ENCODE data around the gene CLIP4. TPM values are rescaled to one million over a fixed set of nuclear protein-coding genes. Genes with fewer than 3 reads are reported as not detected.

CLIP4 gene
- total RNA-seq, 2 experiments from 2014 or later, result 36.8 to 39.4 TPM

GRCh38 chr2:29066997-29067605 is 48.1 kb upstream of the CLIP4 start:
- TF ChIP-seq CTCF (IDR thresholded peaks at IDR 0.05), result no peak
- no peaks in the 10 kb centered on the region for H3K36me3 Mint-ChIP-seq (ENCODE audit: low read depth)
- no peak overlapping the region for H3K27ac ChIP-seq (ENCODE audit: low read depth in 1 of 2, low read length in 2 of 2)

GRCh38 chr2:29068513-29068912 is 46.7 kb upstream of the CLIP4 start:
- H3K36me3 Mint-ChIP-seq (ENCODE audit: low read depth), result no peaks in the 10 kb centered on the region
- Histone ChIP-seq H3K27me3 (ENCODE audit: control insufficient read depth in 1 of 2, insufficient read depth in 2 of 2, low read length in 2 of 2) (no peaks in the 10 kb centered on the region), H3K4me1 (ENCODE audit: insufficient read depth, low read length) (no peaks in the 10 kb centered on the region), H3K9me3 (ENCODE audit: control insufficient read depth in 1 of 2, insufficient read depth in 1 of 2, low read length in 2 of 2) (no peaks in the 10 kb centered on the region), H3K27ac (ENCODE audit: low read depth in 1 of 2, low read length in 2 of 2) (no peak overlapping the region), H3K36me3 (ENCODE audit: insufficient read depth, low read length) (no peaks in the 10 kb centered on the region), H3K4me3 (ENCODE audit: low read length) (no peak overlapping the region)
- intact Hi-C loops (cut with DNase I, micrococcal nuclease), result no loop called here
- no peak for TF ChIP-seq CTCF (IDR thresholded peaks at IDR 0.05)
- ChIA-PET POLR2A (no interaction called here), CTCF (no interaction called here)
- H3K4me1 Mint-ChIP-seq (ENCODE audit: low read depth), result no peaks in the 10 kb centered on the region
- no peaks in the 10 kb centered on the region for H3K27me3 Mint-ChIP-seq
- H3K9me3 Mint-ChIP-seq, result no peaks in the 10 kb centered on the region
- DNase-seq, result no peak
- no peak overlapping the region for H3K27ac Mint-ChIP-seq
- no peak for ATAC-seq (ENCODE audit: poor library complexity)
- no peak overlapping the region for H3K4me3 Mint-ChIP-seq

More at GRCh38 chr2:29066997-29067605, 48.1 kb upstream of the CLIP4 start:
- no peak overlapping the region for H3K4me3 Mint-ChIP-seq
- intact Hi-C loops (cut with DNase I, micrococcal nuclease), result no loop called here
- Histone ChIP-seq H3K9me3 (ENCODE audit: control insufficient read depth in 1 of 2, insufficient read depth in 1 of 2, low read length in 2 of 2) (no peaks in the 10 kb centered on the region), H3K4me1 (ENCODE audit: insufficient read depth, low read length) (no peaks in the 10 kb centered on the region), H3K27me3 (ENCODE audit: control insufficient read depth in 1 of 2, insufficient read depth in 2 of 2, low read length in 2 of 2) (no peaks in the 10 kb centered on the region), H3K4me3 (ENCODE audit: low read length) (no peak overlapping the region), H3K36me3 (ENCODE audit: insufficient read depth, low read length) (no peaks in the 10 kb centered on the region)
- no peak for DNase-seq
- H3K27me3 Mint-ChIP-seq, result no peaks in the 10 kb centered on the region
- no peak overlapping the region for H3K27ac Mint-ChIP-seq
- ChIA-PET CTCF (interaction anchor here (0.6 kb wide), 1 partner anchor 32 kb away, joined by 4 read pairs; no protein-coding TSS in a partner anchor), POLR2A (no interaction called here)
- no peaks in the 10 kb centered on the region for H3K9me3 Mint-ChIP-seq
- no peak for ATAC-seq (ENCODE audit: poor library complexity)
- H3K4me1 Mint-ChIP-seq (ENCODE audit: low read depth), result no peaks in the 10 kb centered on the region

- POLR2A ChIA-PET, result no interaction called here
- no peaks in the 10 kb centered on the region for H3K27me3 ChIP-seq (ENCODE audit: control insufficient read depth in 1 of 2, insufficient read depth in 2 of 2, low read length in 2 of 2)
- Mint-ChIP-seq H3K4me3 (no peak overlapping the region), H3K27me3 (no peaks in the 10 kb centered on the region), H3K4me1 (ENCODE audit: low read depth) (no peaks in the 10 kb centered on the region), H3K9me3 (no peaks in the 10 kb centered on the region), H3K27ac (no peak overlapping the region), H3K36me3 (ENCODE audit: low read depth) (no peaks in the 10 kb centered on the region)
- H3K4me1 ChIP-seq (ENCODE audit: insufficient read depth, low read length), result no peaks in the 10 kb centered on the region
- no peaks in the 10 kb centered on the region for H3K36me3 ChIP-seq (ENCODE audit: insufficient read depth, low read length)
- CTCF ChIA-PET, result no interaction called here
- H3K27ac ChIP-seq (ENCODE audit: low read depth in 1 of 2, low read length in 2 of 2), result no peak overlapping the region
- TF ChIP-seq CTCF (IDR thresholded peaks at IDR 0.05), result no peak
- intact Hi-C loops (cut with DNase I, micrococcal nuclease), result no loop called here
- ATAC-seq (ENCODE audit: poor library complexity) (no peak), DNase-seq (no peak)
- no peak overlapping the region for H3K4me3 ChIP-seq (ENCODE audit: low read length)
- no peaks in the 10 kb centered on the region for H3K9me3 ChIP-seq (ENCODE audit: control insufficient read depth in 1 of 2, insufficient read depth in 1 of 2, low read length in 2 of 2)
Observed at GRCh38 chr2:29070526-29070925, 44.7 kb upstream of the CLIP4 start.
